Endothelial cell of umbilical vein (primary cell): ENCODE measurements around the gene PRKG1. TPM values are rescaled to one million over a fixed set of nuclear protein-coding genes. Genes with fewer than 3 reads are reported as not detected.

Source experiments
- BruUV-seq: library from RNA; stranded (reverse); fragments of 400-500 nt; replicated peaks from 2 replicates; lab custom pipeline; 2021; lab: Mats Ljungman, UMichigan
- CTCF ChIA-PET: fragments of 300-600, 350-600 bp; sonication (Branson Sonifier 250); formaldehyde crosslinking; loops from one replicate; lab custom pipeline; 2021; ENCODE audit warnings: antibody characterized with exemption, inconsistent platforms; lab: Charles Lee
- POLR2A ChIA-PET: fragments of 300-600, 350-600 bp; sonication (Branson Sonifier 250); formaldehyde crosslinking; loops from one replicate; lab custom pipeline; 2021; ENCODE audit warnings: antibody characterized with exemption, inconsistent platforms; lab: Charles Lee
- DNase-seq: peaks from one replicate; pipeline ENCODE4 v3.0.0-alpha.2; 2011; ENCODE audit warnings: low read depth, low spot score
- FAIRE-seq: peaks from 2 replicates; lab custom pipeline; 2011; peaks lifted over from hg19 to GRCh38; lab: Jason Lieb, UNC
- H2AFZ ChIP-seq: 2 replicates; pipeline ENCODE4 v1.6.0; 2012; ENCODE audit warnings: low read depth, low read length, control low read depth, inconsistent platforms
- H3K27ac ChIP-seq: 2 replicates; pipeline ENCODE4 v1.5.1; 2011; ENCODE audit warnings: low read depth, mild to moderate bottlenecking, control low read depth, low read length, moderate library complexity; ENCODE audit not compliant: insufficient read depth
- H3K27me3 ChIP-seq, 2 experiments: 2 replicates each; pipeline versions ENCODE4 v1.6.0 to v1.6.1; 2011; ENCODE audit warnings: low read length in 2 of 2, mixed read lengths in 1 of 2; ENCODE audit not compliant: control insufficient read depth in 2 of 2, insufficient read depth in 2 of 2
- H3K36me3 ChIP-seq, 2 experiments: 2 replicates in 1 of 2; 3 replicates in 1 of 2; pipeline ENCODE4 v1.5.1; 2011; ENCODE audit warnings: low read length in 2 of 2, mild to moderate bottlenecking in 1 of 2, moderate library complexity in 1 of 2; ENCODE audit not compliant: control insufficient read depth in 2 of 2, insufficient read depth in 2 of 2; ENCODE audit errors: extremely low read depth in 1 of 2
- H3K4me1 ChIP-seq: 3 replicates; pipeline ENCODE4 v1.5.1; 2011; ENCODE audit warnings: mild to moderate bottlenecking, low read length; ENCODE audit not compliant: control insufficient read depth, insufficient read depth; ENCODE audit errors: extremely low read depth
- H3K4me2 ChIP-seq: 2 replicates; pipeline ENCODE4 v1.6.1; 2011; ENCODE audit warnings: low read length, control low read depth, mixed read lengths; ENCODE audit not compliant: insufficient read depth
- H3K4me3 ChIP-seq, 3 experiments: fragments of 200-600 bp in 1 of 3; sonication (generic), shearing (Covaris generic) in 1 of 3; replicated peaks in 1 of 3; 2 replicates each; pipeline ENCODE4 v1.5.1; 2011 to 2016; ENCODE audit warnings: control low read depth in 3 of 3, low read length in 3 of 3, mild to moderate bottlenecking in 2 of 3, inconsistent platforms in 1 of 3, low read depth in 1 of 3, moderate library complexity in 1 of 3; ENCODE audit not compliant: insufficient read depth in 1 of 3
- H3K79me2 ChIP-seq: 2 replicates; pipeline ENCODE4 v1.6.0; 2012; ENCODE audit warnings: low read length, inconsistent platforms; ENCODE audit not compliant: control insufficient read depth, insufficient read depth
- H3K9ac ChIP-seq: replicated peaks from 2 replicates; pipeline ENCODE3; 2011; ENCODE audit warnings: low read length, control low read depth; ENCODE audit not compliant: insufficient read depth; ENCODE audit errors: extremely low read depth
- H3K9me1 ChIP-seq: replicated peaks from 3 replicates; pipeline ENCODE4 v1.6.0; 2011; ENCODE audit warnings: mild to moderate bottlenecking, low read length; ENCODE audit not compliant: control insufficient read depth, insufficient read depth; ENCODE audit errors: extremely low read depth
- H3K9me3 ChIP-seq: replicated peaks from 2 replicates; pipeline ENCODE4 v1.5.1; 2012; ENCODE audit warnings: low read length, inconsistent platforms; ENCODE audit not compliant: control insufficient read depth, insufficient read depth
- H4K20me1 ChIP-seq: replicated peaks from 2 replicates; pipeline ENCODE3; 2011; ENCODE audit warnings: mild to moderate bottlenecking, low read length; ENCODE audit not compliant: control insufficient read depth, insufficient read depth; ENCODE audit errors: extremely low read depth
- EZH2 ChIP-seq: IDR thresholded peaks from 2 replicates; pipeline ENCODE4 v1.6.1; 2012; ENCODE audit warnings: borderline replicate concordance, low read depth, mild to moderate bottlenecking, moderate library complexity, low read length, inconsistent platforms; ENCODE audit not compliant: severe bottlenecking
- FOS ChIP-seq: IDR thresholded peaks from 2 replicates; pipeline ENCODE4 v1.6.1; 2011; ENCODE audit warnings: mild to moderate bottlenecking, low read length, moderate library complexity, borderline replicate concordance; ENCODE audit not compliant: insufficient read depth
- GATA2 ChIP-seq: IDR thresholded peaks from 2 replicates; pipeline ENCODE4 v1.7.0; 2011; ENCODE audit warnings: low read depth, mild to moderate bottlenecking, moderate library complexity, mixed read lengths, low read length; ENCODE audit not compliant: insufficient read length, insufficient read depth
- JUN ChIP-seq: IDR thresholded peaks from 2 replicates; pipeline ENCODE4 v1.6.1; 2011; ENCODE audit warnings: borderline replicate concordance, low read depth; ENCODE audit not compliant: insufficient read length, insufficient read depth
- MYC ChIP-seq: IDR thresholded peaks from one replicate; pipeline ENCODE4 v1.6.1; 2011; ENCODE audit warnings: mild to moderate bottlenecking, low read depth, low read length
- POLR2A ChIP-seq: IDR thresholded peaks from 2 replicates; pipeline ENCODE4 v1.6.1; 2012; ENCODE audit warnings: low read depth, mild to moderate bottlenecking, control low read depth, low read length
- POLR2AphosphoS5 ChIP-seq: IDR thresholded peaks from 2 replicates; pipeline ENCODE4 v1.6.1; 2012; ENCODE audit warnings: low read depth, mild to moderate bottlenecking, control low read depth, low read length, moderate library complexity; ENCODE audit not compliant: insufficient read depth
- dilution Hi-C: fragments of 300-500 bp; cut with MboI; formaldehyde crosslinking; loops from one replicate; pipeline ENCODE4 v1.15.0; 2019; ENCODE audit warnings: low sequenced_read_pairs; ENCODE audit not compliant: extremely low pct_ligation_motif_present
- intact Hi-C: fragments of 100-400 bp; cut with micrococcal nuclease; formaldehyde crosslinking; loops from one replicate; pipeline ENCODE4 v1.10.0; 2022
- polyA plus RNA-seq, 4 experiments: library from polyadenylated mRNA; depleted of rRNA in 3 of 4; stranded (reverse) in 3 of 4; unstranded in 1 of 4; fragments of >200 nt; gene quantifications; 2 replicates each; pipeline versions ENCODE4 v1.2.1 to v1.2.3, GENCODE V29; 2011 to 2012; ENCODE audit warnings: missing spikeins in 1 of 4
- total RNA-seq: library from RNA; stranded (reverse); gene quantifications from 2 replicates; pipeline ENCODE4 v1.2.3, GENCODE V29; 2021
- TF ChIP-seq, protein P1 (sequence below): IDR thresholded peaks from 2 replicates; pipeline ENCODE4 v1.6.1; 2011; ENCODE audit not compliant: insufficient read depth, insufficient read length
- TF ChIP-seq, protein P2 (sequence below), 2 donors: IDR thresholded peaks; 1 replicate in 1 of 2; 2 replicates in 1 of 2; pipeline ENCODE4 v1.5.1; 2011; ENCODE audit warnings: low read length in 2 of 2, mild to moderate bottlenecking in 2 of 2, moderate library complexity in 2 of 2, control low read depth in 1 of 2, inconsistent platforms in 1 of 2, low read depth in 1 of 2; ENCODE audit not compliant: insufficient read depth in 1 of 2; ENCODE audit errors: extremely low read depth in 1 of 2

Gene PRKG1
- total and polyA plus RNA-seq, 2 donors (not counting 3 experiments of a cell fraction or from before 2014, with no cell fraction given), result 0.01 to 0.18 TPM

DNA sequence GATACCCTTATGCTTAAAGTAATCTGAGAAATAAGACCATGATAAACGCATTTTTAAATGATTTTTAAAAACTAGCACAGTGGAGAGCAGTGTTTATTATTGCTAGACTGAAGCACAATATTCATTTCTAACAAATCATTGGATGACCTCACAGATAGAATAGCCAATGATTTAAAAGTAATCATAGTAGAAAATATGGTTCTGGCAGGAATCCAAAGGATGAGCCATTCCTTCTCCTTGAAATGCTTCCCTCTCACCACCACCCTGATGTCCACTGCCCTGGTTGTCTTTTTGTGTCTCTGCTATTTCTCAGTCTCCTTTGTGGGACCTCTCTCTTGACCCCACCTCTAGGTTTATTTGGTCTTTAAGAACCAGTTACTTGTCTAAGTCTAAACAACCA, 64.9 kb downstream of the PRKG1 start:
- intact Hi-C loops (no loop called here), dilution Hi-C loops (no loop called here)
- Histone ChIP-seq H3K9me3 (no peaks in the 10 kb centered on the region), H3K27me3 (no peaks in the 10 kb centered on the region), H3K4me1 (no peaks in the 10 kb centered on the region), H3K4me2 (no peak overlapping the region), H3K4me3 (no peak overlapping the region), H2AFZ (no peak overlapping the region), H3K79me2 (no peaks in the 10 kb centered on the region), H3K36me3 (no peaks in the 10 kb centered on the region), H3K27ac (no peak overlapping the region), H3K9me1 (no peaks in the 10 kb centered on the region), H3K9ac (no peak overlapping the region), H4K20me1 (no peaks in the 10 kb centered on the region)
- FAIRE-seq, result no peak
- ChIA-PET CTCF (no interaction called here), POLR2A (no interaction called here)
- DNase-seq, result no peak
- TF ChIP-seq GATA2, result no peak
- no peak for TF ChIP-seq POLR2A
- no peak for TF ChIP-seq MYC
- TF ChIP-seq EZH2, result no peak
- TF ChIP-seq JUN, result no peak
- TF ChIP-seq POLR2AphosphoS5, result no peak
- TF ChIP-seq, protein P1, sequence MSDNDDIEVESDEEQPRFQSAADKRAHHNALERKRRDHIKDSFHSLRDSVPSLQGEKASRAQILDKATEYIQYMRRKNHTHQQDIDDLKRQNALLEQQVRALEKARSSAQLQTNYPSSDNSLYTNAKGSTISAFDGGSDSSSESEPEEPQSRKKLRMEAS, result no peak
- TF ChIP-seq, protein P2, sequence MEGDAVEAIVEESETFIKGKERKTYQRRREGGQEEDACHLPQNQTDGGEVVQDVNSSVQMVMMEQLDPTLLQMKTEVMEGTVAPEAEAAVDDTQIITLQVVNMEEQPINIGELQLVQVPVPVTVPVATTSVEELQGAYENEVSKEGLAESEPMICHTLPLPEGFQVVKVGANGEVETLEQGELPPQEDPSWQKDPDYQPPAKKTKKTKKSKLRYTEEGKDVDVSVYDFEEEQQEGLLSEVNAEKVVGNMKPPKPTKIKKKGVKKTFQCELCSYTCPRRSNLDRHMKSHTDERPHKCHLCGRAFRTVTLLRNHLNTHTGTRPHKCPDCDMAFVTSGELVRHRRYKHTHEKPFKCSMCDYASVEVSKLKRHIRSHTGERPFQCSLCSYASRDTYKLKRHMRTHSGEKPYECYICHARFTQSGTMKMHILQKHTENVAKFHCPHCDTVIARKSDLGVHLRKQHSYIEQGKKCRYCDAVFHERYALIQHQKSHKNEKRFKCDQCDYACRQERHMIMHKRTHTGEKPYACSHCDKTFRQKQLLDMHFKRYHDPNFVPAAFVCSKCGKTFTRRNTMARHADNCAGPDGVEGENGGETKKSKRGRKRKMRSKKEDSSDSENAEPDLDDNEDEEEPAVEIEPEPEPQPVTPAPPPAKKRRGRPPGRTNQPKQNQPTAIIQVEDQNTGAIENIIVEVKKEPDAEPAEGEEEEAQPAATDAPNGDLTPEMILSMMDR (IDR thresholded peaks at IDR 0.05; ENCODE audit: extremely low read depth in 1 of 2, insufficient read depth in 1 of 2, low read depth in 1 of 2, low read length in 2 of 2), result no peak
- no peak for TF ChIP-seq FOS
- no TSS peak for BruUV-seq
